HG02642 (cell line): ENCODE measurements around the gene SFMBT1.
"Not testable (repeated sequence)": the region's sequence is repeated elsewhere in the genome, so short reads cannot be mapped to it uniquely, and the experiment has no call there.

Source experiments
- ATAC-seq: cut with Tn5 transposase; IDR thresholded peaks from one replicate; pipeline ENCODE4 v1.9.1; 2021; ENCODE audit warnings: mild to moderate bottlenecking; ENCODE audit not compliant: unreplicated experiment, poor library complexity

Gene SFMBT1

DNA sequence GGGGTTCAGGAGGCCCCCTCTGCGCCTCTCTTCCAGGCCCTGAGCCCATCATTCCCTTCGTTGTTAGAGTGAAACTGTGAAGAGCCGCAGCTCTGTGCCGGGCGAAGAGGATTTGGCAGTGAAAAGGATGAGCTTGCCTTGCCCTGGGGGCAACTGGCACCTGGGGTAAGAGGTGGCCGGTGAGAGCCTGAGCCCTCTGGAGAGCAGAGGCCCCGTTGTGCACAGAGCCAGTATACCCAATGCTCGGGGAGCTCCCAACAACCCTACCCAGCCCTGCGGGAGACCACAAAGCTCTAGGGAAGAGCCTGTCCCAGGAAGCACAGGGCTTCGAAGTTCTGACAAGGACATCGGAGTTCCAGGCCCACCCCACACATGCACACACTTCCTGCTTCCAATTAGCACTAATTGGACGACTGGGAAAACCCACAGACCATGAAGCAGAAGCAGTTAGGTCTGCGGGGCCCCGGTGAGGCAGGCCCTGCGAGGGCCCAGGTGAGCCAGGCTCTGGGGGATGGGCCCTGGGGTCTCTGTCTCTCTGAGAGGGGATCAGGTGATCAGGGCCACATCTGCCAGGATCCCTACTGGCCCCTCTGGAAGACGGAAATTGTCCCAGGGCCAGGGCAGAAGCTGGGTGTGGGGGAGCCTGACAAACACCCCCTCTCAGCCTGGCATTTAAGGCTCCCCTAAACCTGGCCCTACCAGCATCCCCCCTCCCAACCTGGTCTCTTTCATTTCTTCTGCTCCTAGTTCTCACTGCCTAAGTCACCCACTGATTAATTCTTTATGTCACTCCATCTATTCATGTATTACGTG, 27.9 kb upstream of the SFMBT1 start:
- no peak for ATAC-seq

DNA sequence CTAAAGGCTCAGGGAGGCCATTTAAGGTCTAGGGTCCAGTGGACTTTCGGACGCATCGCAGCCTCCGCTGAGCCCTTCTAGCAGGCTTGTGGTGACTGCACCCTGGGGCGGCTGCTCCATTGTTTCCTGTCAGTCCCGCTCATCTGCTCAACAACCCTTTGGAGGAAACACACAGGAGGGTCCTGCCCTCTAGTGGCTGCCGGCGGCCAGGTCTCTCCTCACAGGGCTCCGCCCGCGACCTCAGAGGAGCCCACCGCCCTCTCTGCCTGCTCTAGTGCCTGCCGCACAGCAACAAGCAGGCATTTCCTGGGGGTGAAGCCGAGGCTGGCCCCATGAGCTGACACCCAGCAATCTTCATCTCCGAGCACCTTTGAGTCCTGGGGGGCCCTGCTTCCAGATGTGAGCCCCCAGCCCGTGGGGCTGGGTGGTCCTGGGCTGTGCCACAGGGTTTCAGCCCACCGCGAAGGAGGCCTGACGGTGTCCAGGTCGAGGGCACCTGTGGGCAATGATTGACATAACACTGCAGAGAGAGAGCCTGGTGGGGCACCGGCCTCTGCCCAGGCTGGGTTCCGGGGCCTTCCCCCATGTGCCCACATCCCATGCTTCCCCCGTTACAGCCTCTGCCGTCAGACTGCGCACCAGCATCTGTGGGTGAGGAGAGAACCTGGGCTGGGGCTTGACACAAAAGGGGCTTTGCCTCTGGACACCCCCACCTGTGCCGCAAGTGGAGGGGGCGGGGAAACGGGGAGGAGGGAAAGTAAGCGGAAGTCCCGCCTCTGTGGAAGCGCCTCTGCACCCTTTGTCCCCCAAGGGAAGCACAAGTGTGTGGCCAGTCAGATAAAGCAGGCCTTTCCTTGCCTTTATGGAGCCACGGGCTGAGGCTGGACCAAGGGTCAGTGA, 27.0 kb upstream of the SFMBT1 start:
- ATAC-seq: peak; percentile 76

DNA sequence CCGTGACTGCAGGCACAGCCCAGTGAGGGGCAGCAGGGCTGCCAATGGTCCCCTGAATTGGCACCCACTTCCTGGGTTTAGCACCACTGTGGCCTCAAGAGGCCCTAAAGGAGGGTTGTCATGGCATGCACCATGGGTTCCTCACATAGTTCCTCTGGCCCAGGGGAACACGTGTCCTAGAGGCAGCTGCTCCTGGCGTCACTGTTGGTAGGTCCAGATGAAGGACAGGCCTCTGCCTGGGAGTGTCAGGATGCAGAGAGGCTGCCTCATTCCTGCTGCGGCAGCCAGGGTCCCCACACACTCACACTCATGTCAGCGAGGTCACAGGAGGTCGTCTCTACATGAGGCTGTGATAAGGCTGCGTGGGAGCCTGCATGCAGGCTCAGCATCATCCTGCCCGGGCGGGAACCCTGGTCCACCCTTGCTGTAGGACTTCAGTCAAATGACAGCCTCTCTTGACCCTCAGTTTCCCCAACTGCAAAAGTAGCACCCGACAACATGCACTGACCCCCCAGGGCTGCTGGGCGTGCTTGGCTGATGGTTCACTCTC, 26.1 kb upstream of the SFMBT1 start:
- ATAC-seq: no peak

DNA sequence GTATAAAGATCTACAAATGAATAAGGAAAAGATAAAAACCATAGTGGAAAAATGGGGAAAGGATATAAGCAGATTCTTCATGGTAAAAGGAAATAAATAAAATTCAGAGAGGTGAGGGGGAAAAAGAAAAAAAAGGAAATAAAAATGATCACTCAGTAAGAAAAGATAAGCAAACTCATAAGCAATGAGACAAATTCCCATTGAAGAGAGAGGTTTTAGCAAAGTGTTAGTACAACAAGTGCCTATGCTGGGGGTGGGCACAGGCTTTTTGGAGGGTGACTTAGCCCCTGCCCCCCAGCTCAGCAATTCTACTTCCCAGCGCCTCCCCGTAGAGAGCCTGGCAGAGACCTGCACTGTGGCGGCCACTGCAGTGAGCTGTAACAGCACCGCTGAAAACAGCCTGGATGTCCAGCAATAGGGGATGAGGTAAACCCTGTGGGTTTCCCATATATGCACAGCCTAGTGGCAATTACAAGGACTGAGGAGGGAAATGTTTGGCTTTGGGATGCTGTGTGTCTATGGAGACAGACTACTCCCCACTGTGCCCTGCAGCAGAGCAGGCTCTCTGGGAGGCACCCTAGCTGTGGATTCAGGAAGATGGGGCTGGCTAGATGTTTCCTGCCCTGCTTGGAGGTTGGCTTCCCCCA, 23.7 kb upstream of the SFMBT1 start:
- no peak for ATAC-seq

GRCh38 chr3:53068176-53068575, 22.3 kb upstream of the SFMBT1 start:
- no peak for ATAC-seq

DNA sequence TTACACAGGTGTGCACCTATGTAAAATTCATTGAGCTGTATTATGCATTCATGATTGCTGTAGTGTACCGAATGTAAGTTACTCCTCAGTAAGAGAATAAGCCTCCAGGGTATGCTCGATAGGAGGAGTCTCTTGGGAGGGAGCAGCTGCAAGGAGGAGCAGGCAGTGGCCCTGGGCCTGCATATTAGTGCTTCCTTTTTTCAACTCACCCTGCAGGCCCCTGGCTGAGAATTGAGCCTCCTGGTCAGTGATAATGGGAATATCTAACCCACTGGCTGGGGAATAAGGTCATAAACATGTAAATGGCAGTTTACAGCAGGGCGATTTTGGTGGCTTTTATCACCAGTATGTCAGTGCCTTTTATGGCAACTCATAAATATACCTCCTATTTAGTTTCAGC, 21.7 kb upstream of the SFMBT1 start:
- ATAC-seq: no peak

GRCh38 chr3:53065841-53066480, 20.1 kb upstream of the SFMBT1 start:
- no peak for ATAC-seq

DNA sequence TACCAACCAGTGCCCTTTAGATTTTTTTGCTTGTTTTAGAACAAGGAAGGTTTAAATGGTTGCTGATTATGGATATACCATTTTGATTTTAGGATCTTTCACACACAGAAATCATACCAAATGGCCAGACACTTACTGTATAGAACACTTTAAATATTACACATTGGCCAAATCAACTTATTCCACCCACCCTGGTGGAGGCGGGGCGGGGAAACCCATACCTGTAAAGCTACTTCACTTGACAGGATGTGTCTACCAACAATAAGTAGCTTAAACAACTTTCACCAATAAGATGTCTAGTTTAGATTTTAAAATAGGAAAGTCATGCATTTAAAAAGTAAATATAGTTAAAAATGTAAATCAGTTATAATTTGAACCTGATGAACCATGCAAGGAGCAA, 17.0 kb upstream of the SFMBT1 start:
- no peak for ATAC-seq

DNA sequence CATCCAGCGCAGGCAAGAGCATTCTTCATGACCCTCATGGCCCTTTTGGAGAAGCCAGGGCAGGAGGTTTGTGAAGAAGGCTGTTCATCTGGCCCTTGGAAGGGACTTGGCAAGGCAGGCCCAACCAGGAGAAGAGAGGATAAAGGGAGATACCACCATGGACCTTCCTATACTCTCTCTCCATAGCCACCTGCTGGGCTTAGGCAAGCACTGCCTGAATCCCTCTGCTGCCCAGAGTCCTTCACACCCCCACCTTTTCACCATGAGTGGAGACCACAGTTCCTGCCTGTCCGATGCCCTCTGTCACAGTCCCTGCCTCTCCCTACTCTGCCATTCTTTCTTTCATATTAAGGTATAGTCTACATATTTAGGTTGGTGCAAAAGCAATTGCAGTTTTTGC, 10.6 kb upstream of the SFMBT1 start:
- ATAC-seq: no peak

DNA sequence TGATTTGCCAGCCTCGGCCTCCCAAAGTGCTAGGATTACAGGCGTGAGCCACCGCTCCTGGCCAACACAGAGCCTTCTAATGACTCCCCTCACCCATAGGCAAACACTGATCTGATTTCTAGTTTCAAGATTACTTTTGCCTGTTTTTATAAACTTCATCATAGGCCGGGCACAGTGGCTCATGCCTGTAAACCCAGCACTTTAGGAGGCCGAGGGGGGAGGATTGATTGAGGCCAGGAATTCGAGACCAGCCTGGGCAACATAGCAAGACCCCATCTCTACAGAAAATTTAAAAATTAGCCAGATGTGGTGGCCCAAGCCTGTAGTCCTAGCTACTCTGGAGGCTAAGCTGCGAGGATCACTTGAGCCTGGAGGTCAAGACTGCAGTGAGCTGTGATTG, 8.4 kb upstream of the SFMBT1 start:
- not testable (repeated sequence) for ATAC-seq

DNA sequence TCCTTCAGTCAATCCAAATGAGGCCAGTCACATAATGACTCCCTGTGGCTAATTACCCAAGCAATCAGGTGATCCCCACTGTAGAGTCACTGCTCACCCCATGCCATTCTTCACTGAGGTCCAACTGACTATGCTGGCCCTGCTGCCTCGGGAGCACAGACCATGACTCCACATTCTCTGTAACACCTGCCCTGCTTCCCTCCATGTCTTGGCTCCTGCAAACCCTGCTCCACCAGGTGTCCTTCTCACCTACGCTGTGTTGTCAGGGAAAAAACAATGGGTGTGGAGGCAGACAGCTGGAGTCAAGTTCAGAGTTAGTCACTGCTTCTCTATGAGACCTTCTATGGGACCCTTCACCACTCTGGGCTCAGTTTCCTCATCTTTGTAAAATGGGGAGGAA, 6.1 kb upstream of the SFMBT1 start:
- ATAC-seq: no peak

GRCh38 chr3:53049987-53050386, 4.1 kb upstream of the SFMBT1 start:
- ATAC-seq: no peak

DNA sequence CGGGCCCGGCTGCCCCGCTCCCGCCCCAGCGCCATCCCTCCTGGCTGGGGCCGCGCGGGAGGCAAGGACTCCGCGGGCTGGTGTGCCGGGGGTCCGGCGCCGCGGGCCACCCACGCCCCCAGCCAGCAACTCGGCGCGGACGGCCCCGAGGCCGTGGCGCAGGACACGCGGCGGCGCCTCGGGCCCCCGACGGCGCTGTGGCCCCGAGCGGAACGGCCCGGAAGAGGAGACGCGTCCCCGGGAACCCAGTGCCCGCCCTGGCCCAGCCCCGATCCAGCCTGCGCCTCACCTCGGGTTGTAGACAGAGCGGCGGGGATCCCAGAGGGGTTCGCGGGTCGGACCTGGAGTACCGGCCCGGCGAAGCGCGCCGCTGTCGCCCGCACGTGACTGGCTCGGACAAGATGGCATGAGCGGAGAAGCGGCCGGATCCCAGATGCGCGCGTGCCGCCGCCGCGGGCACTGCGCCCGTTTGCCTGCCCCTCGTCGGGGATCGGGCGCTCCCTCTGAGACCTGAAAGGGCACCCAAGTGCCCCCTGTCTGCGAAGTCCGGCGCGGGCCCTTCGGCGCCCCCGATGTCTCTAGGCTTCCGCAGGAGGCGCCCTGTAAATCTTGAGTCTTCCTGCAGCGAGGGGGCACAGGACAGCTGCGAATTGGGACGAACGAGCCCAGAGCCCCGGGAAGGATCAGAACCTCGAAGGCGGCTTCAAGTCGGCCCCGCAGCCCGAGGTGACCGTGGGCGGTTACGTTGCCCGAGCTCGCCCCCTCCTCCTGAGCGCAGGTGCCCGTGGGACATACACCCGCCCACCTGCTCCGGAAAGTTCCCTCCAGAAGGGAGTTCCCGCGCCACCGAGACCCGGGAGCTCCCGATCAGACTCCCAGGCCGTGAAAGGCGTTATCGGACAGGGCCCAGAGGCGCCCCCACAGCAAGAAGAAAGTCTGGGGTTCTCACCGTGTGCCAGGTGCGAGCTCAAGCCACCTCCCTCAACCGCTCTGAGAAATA, 598 bp upstream of the SFMBT1 start:
- ATAC-seq: peak; percentile 37

GRCh38 chr3:53044711-53045517, 959 bp downstream of the SFMBT1 start:
- ATAC-seq: peak; percentile 39

- ATAC-seq: no peak
These were observed 1.5 kb downstream of the SFMBT1 start for GRCh38 chr3:53044371-53044710.

DNA sequence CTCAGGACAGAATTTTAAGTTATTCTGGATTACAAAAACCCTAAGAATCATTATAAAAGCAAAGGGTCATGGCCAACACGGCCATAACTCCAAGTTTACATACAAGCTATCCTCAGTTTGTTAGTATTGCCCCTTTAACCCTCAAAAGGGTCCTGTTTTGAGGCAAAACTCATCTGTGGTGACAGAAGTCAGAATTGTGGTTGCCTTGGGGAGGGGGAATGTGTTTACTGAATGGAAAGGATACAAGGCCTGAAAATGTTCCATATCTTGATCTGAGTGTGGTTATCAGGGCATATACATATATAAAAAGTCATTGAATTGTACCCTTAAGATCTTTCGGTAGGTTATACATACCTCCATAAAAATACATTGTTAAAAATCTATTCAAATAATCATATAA, 2.1 kb downstream of the SFMBT1 start:
- ATAC-seq: no peak

DNA sequence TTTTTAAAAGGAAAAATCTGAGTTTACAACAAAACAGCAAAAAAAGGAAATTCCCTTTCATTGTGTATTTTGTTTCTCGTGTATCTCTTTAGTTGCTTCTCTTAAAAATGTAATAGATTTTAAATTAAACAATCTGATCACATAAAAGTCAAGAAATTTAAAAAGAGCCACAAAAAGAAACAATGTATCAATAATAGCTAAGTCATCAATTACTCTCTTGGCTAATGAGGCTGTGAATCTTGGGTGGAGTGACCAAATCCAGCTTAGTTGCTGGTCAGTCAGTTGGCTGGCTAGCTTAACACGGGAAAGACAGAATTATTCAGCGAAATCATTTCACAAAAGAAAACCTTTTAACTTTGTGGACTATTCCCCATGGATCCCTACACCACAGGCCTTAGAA, 3.2 kb downstream of the SFMBT1 start:
- no peak for ATAC-seq

GRCh38 chr3:53040351-53040820, 5.5 kb downstream of the SFMBT1 start:
- no peak for ATAC-seq
